KMS-11 (cell line): ENCODE data around the gene ESPN.

ENCODE experiments used
- H2AFZ ChIP-seq: fragments of 200-600 bp; sonication (generic); 2 replicates; pipeline ENCODE4 v1.6.1; 2016; ENCODE audit warnings: antibody characterized with exemption, mixed run types, low read depth
- H3K27ac ChIP-seq: fragments of 200-600 bp; sonication (generic); 2 replicates; pipeline ENCODE4 v1.6.1; 2016; ENCODE audit warnings: mild to moderate bottlenecking, mixed run types
- H3K27me3 ChIP-seq: fragments of 200-600 bp; sonication (generic); 2 replicates; pipeline ENCODE4 v1.6.1; 2017; ENCODE audit warnings: mild to moderate bottlenecking, low read depth, mixed run types, moderate library complexity; ENCODE audit not compliant: insufficient read depth
- H3K36me3 ChIP-seq: fragments of 200-600 bp; sonication (generic); 2 replicates; pipeline ENCODE4 v1.6.1; 2017; ENCODE audit warnings: mild to moderate bottlenecking, mixed run types; ENCODE audit not compliant: insufficient read depth
- H3K4me1 ChIP-seq: fragments of 200-600 bp; sonication (generic); 2 replicates; pipeline ENCODE4 v1.6.1; 2016; ENCODE audit warnings: mild to moderate bottlenecking, low read depth, mixed run types; ENCODE audit not compliant: poor library complexity, severe bottlenecking
- H3K4me2 ChIP-seq: fragments of 200-600 bp; sonication (generic); 2 replicates; pipeline ENCODE4 v1.7.0; 2016; ENCODE audit warnings: mild to moderate bottlenecking, mixed run types
- H3K4me3 ChIP-seq: fragments of 200-600 bp; sonication (generic); IDR thresholded peaks from 2 replicates; pipeline ENCODE4 v1.6.1; 2017; ENCODE audit warnings: low read depth, low read length, mixed read lengths; ENCODE audit not compliant: insufficient read depth
- H3K79me2 ChIP-seq: fragments of 200-600 bp; sonication (generic); 2 replicates; pipeline ENCODE4 v1.6.1; 2016; ENCODE audit warnings: low read depth, mixed run types; ENCODE audit not compliant: insufficient read depth
- H3K9ac ChIP-seq: fragments of 200-600 bp; sonication (generic); 2 replicates; pipeline ENCODE4 v1.6.1; 2016; ENCODE audit warnings: mild to moderate bottlenecking, mixed run types
- H4K20me1 ChIP-seq: fragments of 200-600 bp; sonication (generic); 2 replicates; pipeline ENCODE4 v1.6.1; 2016; ENCODE audit warnings: mild to moderate bottlenecking, mixed run types; ENCODE audit not compliant: insufficient read depth
- CTCF ChIP-seq: fragments of 200-600 bp; sonication (generic); conservative IDR thresholded peaks from 2 replicates; pipeline ENCODE4 v1.6.1; 2017; ENCODE audit warnings: low read depth, mild to moderate bottlenecking, antibody characterized with exemption, low read length, moderate library complexity, mixed read lengths

ESPN gene

GRCh38 chr1:6424000-6424565 lies 493 bp upstream of the ESPN start:
- Histone ChIP-seq H4K20me1 (no peaks in the 10 kb centered on the region), H3K4me1 (no peaks in the 10 kb centered on the region), H2AFZ (no peak overlapping the region), H3K27ac (no peak overlapping the region), H3K36me3 (no peaks in the 10 kb centered on the region), H3K4me2 (no peak overlapping the region), H3K79me2 (no peaks in the 10 kb centered on the region), H3K27me3 (peaks cover 94% of the 10 kb centered on the region), H3K4me3 (no peak overlapping the region), H3K9ac (no peak overlapping the region)
- no peak for TF ChIP-seq CTCF

- H3K4me1 ChIP-seq: no peaks in the 10 kb centered on the region
- H3K36me3 ChIP-seq: no peaks in the 10 kb centered on the region
- H3K4me3 ChIP-seq: no peak overlapping the region
- H3K4me2 ChIP-seq: no peak overlapping the region
- no peaks in the 10 kb centered on the region for H3K79me2 ChIP-seq
- no peaks in the 10 kb centered on the region for H4K20me1 ChIP-seq
- H3K27ac ChIP-seq: no peak overlapping the region
- H2AFZ ChIP-seq: no peak overlapping the region
- TF ChIP-seq CTCF: no peak
- H3K27me3 ChIP-seq: peaks cover 91% of the 10 kb centered on the region
- H3K9ac ChIP-seq: no peak overlapping the region
Observed at GRCh38 chr1:6425658-6426057, 1.1 kb downstream of the ESPN start.

- peaks cover 90% of the 10 kb centered on the region for H3K27me3 ChIP-seq
- no peaks in the 10 kb centered on the region for H4K20me1 ChIP-seq
- no peak overlapping the region for H2AFZ ChIP-seq
- H3K27ac ChIP-seq: no peak overlapping the region
- TF ChIP-seq CTCF: no peak
- no peak overlapping the region for H3K4me2 ChIP-seq
- H3K4me3 ChIP-seq: no peak overlapping the region
- H3K9ac ChIP-seq: no peak overlapping the region
- H3K4me1 ChIP-seq: no peaks in the 10 kb centered on the region
- no peaks in the 10 kb centered on the region for H3K79me2 ChIP-seq
- H3K36me3 ChIP-seq: no peaks in the 10 kb centered on the region
Observed at GRCh38 chr1:6426277-6426971, 1.8 kb downstream of the ESPN start.

GRCh38 chr1:6426972-6427350 lies 2.4 kb downstream of the ESPN start:
- H3K9ac ChIP-seq: no peak overlapping the region
- no peak for TF ChIP-seq CTCF
- no peak overlapping the region for H3K4me2 ChIP-seq
- H2AFZ ChIP-seq: no peak overlapping the region
- H4K20me1 ChIP-seq: no peaks in the 10 kb centered on the region
- no peak overlapping the region for H3K27ac ChIP-seq
- H3K4me1 ChIP-seq: no peaks in the 10 kb centered on the region
- no peak overlapping the region for H3K4me3 ChIP-seq
- H3K79me2 ChIP-seq: no peaks in the 10 kb centered on the region
- H3K36me3 ChIP-seq: no peaks in the 10 kb centered on the region
- H3K27me3 ChIP-seq: peaks cover 85% of the 10 kb centered on the region
